ENCODE results near the gene CTSD.

GRCh38 chr11:1755692-1756561 lies 7.8 kb downstream of the CTSD start:
- TF ChIP-seq CTCF (conservative IDR thresholded peaks at IDR 0.05; ENCODE audit: low read length) (no peak), EZH2phosphoT487 (IDR thresholded peaks at IDR 0.05; ENCODE audit: borderline replicate concordance) (no peak)

Data from Loucy (cell line).